WERI-Rb-1 (cell line): ENCODE results near the gene STAMBPL1.

Source experiments
- DNase-seq: peaks from one replicate; pipeline ENCODE4 v3.0.0-alpha.2; 2020
- H3K27ac ChIP-seq: fragments of 250-450 bp; sonication (Bioruptor Pico); 2 replicates; pipeline ENCODE4 v1.5.1; 2020; ENCODE audit warnings: mild to moderate bottlenecking, moderate library complexity
- H3K27me3 ChIP-seq: fragments of 250-450 bp; sonication (Bioruptor Pico); 2 replicates; pipeline ENCODE4 v1.5.1; 2021; ENCODE audit warnings: mild to moderate bottlenecking, low read depth, moderate library complexity; ENCODE audit not compliant: insufficient read depth, severe bottlenecking
- H3K36me3 ChIP-seq: fragments of 250-450 bp; sonication (Bioruptor Pico); 2 replicates; pipeline ENCODE4 v1.5.1; 2020; ENCODE audit warnings: mild to moderate bottlenecking, moderate library complexity
- H3K4me3 ChIP-seq: 2 replicates; pipeline ENCODE4 v1.5.1; 2011; ENCODE audit warnings: low read depth, mild to moderate bottlenecking, control low read depth, low read length
- H3K9me3 ChIP-seq: fragments of 250-450 bp; sonication (Bioruptor Pico); 2 replicates; pipeline ENCODE4 v1.5.1; 2021; ENCODE audit warnings: mild to moderate bottlenecking, moderate library complexity; ENCODE audit not compliant: severe bottlenecking
- CTCF ChIP-seq: IDR thresholded peaks from 2 replicates; pipeline ENCODE4 v1.5.1; 2011; ENCODE audit warnings: low read depth, mild to moderate bottlenecking, control low read depth, inconsistent platforms, low read length

The STAMBPL1 gene

GRCh38 chr10:88915781-88916180, 35.7 kb downstream of the STAMBPL1 start:
- no peak for TF ChIP-seq CTCF
- H3K4me3 ChIP-seq: no peak overlapping the region
- no peak for DNase-seq
- no peaks in the 10 kb centered on the region for H3K27me3 ChIP-seq
- no peak overlapping the region for H3K27ac ChIP-seq
- H3K9me3 ChIP-seq: no peaks in the 10 kb centered on the region
- no peaks in the 10 kb centered on the region for H3K36me3 ChIP-seq

DNA sequence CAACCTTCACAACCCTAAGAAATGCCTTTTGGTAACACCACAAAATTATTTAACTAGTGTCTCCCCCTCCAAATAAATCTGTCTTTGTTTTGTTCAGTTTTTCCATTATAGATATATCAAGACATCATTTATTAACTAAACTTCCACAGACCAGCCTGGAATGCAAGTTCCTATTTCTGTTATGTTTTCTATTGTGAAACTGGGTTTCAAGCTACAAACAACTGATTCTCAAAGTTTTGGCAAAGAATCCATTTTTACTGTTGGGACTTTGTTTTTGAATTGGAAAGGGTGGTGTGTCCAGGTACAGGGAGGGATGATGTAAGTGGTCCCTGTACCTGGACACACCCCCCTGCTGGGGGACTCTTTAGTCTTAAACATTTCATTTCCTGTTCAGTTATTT, 36.2 kb downstream of the STAMBPL1 start:
- H3K27ac ChIP-seq: no peak overlapping the region
- no peaks in the 10 kb centered on the region for H3K36me3 ChIP-seq
- TF ChIP-seq CTCF: no peak
- H3K4me3 ChIP-seq: no peak overlapping the region
- DNase-seq: no peak
- no peaks in the 10 kb centered on the region for H3K27me3 ChIP-seq
- no peaks in the 10 kb centered on the region for H3K9me3 ChIP-seq

- Histone ChIP-seq H3K27ac (no peak overlapping the region), H3K36me3 (no peaks in the 10 kb centered on the region), H3K27me3 (no peaks in the 10 kb centered on the region), H3K4me3 (no peak overlapping the region), H3K9me3 (no peaks in the 10 kb centered on the region)
- DNase-seq: no peak
- no peak for TF ChIP-seq CTCF
Measured at GRCh38 chr10:88916986-88917385, 36.9 kb downstream of the STAMBPL1 start.

GRCh38 chr10:88918191-88918905, 38.3 kb downstream of the STAMBPL1 start:
- no peak overlapping the region for H3K27ac ChIP-seq
- no peaks in the 10 kb centered on the region for H3K9me3 ChIP-seq
- no peaks in the 10 kb centered on the region for H3K36me3 ChIP-seq
- H3K27me3 ChIP-seq: no peaks in the 10 kb centered on the region
- DNase-seq: no peak
- H3K4me3 ChIP-seq: no peak overlapping the region
- TF ChIP-seq CTCF: no peak

GRCh38 chr10:88919041-88919440, 39.0 kb downstream of the STAMBPL1 start:
- Histone ChIP-seq H3K36me3 (no peaks in the 10 kb centered on the region), H3K27ac (no peak overlapping the region), H3K9me3 (no peaks in the 10 kb centered on the region), H3K4me3 (no peak overlapping the region), H3K27me3 (no peaks in the 10 kb centered on the region)
- DNase-seq: no peak
- TF ChIP-seq CTCF: no peak

DNA sequence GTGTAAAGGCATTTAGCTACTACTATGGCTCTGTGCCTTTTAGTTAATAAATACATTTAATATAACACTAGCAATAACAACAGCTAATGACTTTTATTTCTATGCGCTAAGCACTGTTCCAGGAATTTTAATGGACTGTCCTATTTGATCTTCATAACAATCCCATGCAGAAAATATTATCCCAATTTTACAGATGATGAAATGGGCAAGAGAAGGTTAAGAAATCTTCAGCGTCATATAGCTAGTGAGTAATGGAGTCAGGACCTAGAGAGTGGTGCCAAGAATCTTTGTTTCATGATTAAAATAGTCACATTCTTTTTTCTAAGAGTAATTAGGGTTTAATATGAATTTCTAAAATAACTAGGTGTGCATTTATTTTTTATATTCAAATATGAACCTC, 40.2 kb downstream of the STAMBPL1 start:
- Histone ChIP-seq H3K27ac (no peak overlapping the region), H3K27me3 (no peaks in the 10 kb centered on the region), H3K9me3 (no peaks in the 10 kb centered on the region), H3K4me3 (no peak overlapping the region), H3K36me3 (no peaks in the 10 kb centered on the region)
- TF ChIP-seq CTCF: no peak
- no peak for DNase-seq
